Suprapubic skin (tissue), 4 donors: ENCODE measurements around the gene TPRG1. TPM values are rescaled to one million over a fixed set of nuclear protein-coding genes. Genes with fewer than 3 reads are reported as not detected.

Experiments
- DNase-seq, 2 donors: peaks; one replicate each; pipeline ENCODE4 v3.0.0-alpha.2; 2019; ENCODE audit warnings: low spot score in 2 of 2
- H3K27ac ChIP-seq: fragments of 200-600 bp; sonication (generic); one replicate; pipeline ENCODE4 v1.5.1; 2019
- H3K27me3 ChIP-seq: fragments of 200-600 bp; sonication (generic); one replicate; pipeline ENCODE4 v1.5.1; 2019
- H3K36me3 ChIP-seq: fragments of 200-600 bp; sonication (generic); one replicate; pipeline ENCODE4 v1.5.1; 2019
- H3K4me1 ChIP-seq: fragments of 200-600 bp; sonication (generic); one replicate; pipeline ENCODE4 v1.5.1; 2019
- H3K4me3 ChIP-seq: fragments of 200-600 bp; sonication (generic); one replicate; pipeline ENCODE4 v1.5.1; 2019; ENCODE audit warnings: mild to moderate bottlenecking
- H3K9me3 ChIP-seq: fragments of 200-600 bp; sonication (generic); one replicate; pipeline ENCODE4 v1.5.1; 2019
- EP300 ChIP-seq: sonication (generic); formaldehyde crosslinking; IDR thresholded peaks from one replicate; pipeline ENCODE4 v1.6.1; 2017; ENCODE audit warnings: antibody characterized with exemption
- POLR2A ChIP-seq, 2 donors: fragments of 450-650 bp; IDR thresholded peaks; one replicate each; pipeline ENCODE4 v1.6.1; 2017; ENCODE audit warnings: antibody characterized with exemption in 2 of 2, mild to moderate bottlenecking in 2 of 2, moderate library complexity in 2 of 2
- POLR2AphosphoS5 ChIP-seq, 3 donors: sonication (generic); formaldehyde crosslinking; IDR thresholded peaks; one replicate each; pipeline ENCODE4 v1.6.1; 2017; ENCODE audit warnings: antibody characterized with exemption in 3 of 3
- WGBS: methylation state at CpG from one replicate; pipeline ENCODE4 v1.1.5; 2018; 5-methylcytosine and 5-hydroxymethylcytosine counted together
- total RNA-seq, 4 donors: library from RNA; depleted of rRNA; stranded (reverse); fragments of >200 nt; gene quantifications; one replicate each; pipeline ENCODE4 v1.1.0, GENCODE V29; 2016
- TF ChIP-seq, protein P1 (sequence below), 2 donors: fragments of 200-600 bp in 1 of 2; fragments of 450-650 bp in 1 of 2; sonication (generic) in 1 of 2; IDR thresholded peaks; one replicate each; pipeline ENCODE4 v1.5.1; 2016 to 2019; ENCODE audit warnings: antibody characterized with exemption in 2 of 2, mild to moderate bottlenecking in 1 of 2, moderate library complexity in 1 of 2

Gene TPRG1
- total RNA-seq, 4 donors from 2014 or later = 19.9 to 30.9 (median 28.4) TPM

DNA sequence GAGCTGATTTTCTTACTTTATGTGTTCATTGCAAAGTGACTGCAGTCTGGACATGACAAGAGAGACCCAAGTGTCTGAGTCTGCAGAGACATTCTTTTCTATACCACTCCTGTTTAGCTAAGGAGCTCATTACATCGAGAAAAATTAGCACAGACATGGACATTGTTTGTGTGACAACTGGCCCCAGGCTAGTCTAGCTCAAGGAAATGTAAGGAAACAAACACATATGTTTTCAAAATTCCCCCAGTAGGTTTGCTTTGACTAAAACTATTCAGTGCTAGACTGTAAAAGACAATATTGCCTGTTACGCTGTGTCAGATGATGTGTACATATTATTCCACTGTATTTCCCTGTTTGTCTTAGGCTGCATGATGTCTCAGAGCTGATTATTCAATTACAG, 40.9 kb downstream of the TPRG1 start:
- Histone ChIP-seq H3K27me3 (no peaks in the 10 kb centered on the region), H3K4me3 (no peak overlapping the region), H3K9me3 (no peaks in the 10 kb centered on the region), H3K36me3 (no peaks in the 10 kb centered on the region), H3K4me1 (no peaks in the 10 kb centered on the region), H3K27ac (no peak overlapping the region)
- no peak for DNase-seq
- 66% methylated on average over 2 of the region's 2 CpGs for WGBS
- no peak for TF ChIP-seq EP300
- TF ChIP-seq, protein P1, sequence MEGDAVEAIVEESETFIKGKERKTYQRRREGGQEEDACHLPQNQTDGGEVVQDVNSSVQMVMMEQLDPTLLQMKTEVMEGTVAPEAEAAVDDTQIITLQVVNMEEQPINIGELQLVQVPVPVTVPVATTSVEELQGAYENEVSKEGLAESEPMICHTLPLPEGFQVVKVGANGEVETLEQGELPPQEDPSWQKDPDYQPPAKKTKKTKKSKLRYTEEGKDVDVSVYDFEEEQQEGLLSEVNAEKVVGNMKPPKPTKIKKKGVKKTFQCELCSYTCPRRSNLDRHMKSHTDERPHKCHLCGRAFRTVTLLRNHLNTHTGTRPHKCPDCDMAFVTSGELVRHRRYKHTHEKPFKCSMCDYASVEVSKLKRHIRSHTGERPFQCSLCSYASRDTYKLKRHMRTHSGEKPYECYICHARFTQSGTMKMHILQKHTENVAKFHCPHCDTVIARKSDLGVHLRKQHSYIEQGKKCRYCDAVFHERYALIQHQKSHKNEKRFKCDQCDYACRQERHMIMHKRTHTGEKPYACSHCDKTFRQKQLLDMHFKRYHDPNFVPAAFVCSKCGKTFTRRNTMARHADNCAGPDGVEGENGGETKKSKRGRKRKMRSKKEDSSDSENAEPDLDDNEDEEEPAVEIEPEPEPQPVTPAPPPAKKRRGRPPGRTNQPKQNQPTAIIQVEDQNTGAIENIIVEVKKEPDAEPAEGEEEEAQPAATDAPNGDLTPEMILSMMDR (IDR thresholded peaks at IDR 0.05) = no peak
- no peak for TF ChIP-seq POLR2A (IDR thresholded peaks at IDR 0.05)
- TF ChIP-seq POLR2AphosphoS5 (IDR thresholded peaks at IDR 0.05) = no peak

DNA sequence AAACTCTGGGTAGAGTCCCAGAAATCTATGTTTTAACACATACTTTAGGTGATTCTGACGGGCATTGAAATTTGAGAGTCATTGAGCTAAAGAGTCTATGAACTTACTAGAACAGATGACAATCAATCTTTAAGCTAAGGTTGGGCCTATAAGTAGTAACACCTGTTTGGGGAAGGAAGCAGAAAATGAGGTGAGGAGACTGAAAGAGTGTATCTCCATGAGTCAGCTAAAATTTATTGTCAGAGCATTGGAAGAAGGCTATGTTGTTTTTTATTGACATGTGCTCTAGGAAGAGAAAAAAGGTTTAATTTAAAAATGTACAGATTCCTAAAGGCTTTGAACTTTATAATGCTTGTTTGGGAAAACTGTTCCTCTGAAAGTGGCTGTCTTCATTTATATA, 42.9 kb downstream of the TPRG1 start:
- WGBS = 90% methylated on average over 1 of the region's 1 CpG
- H3K4me1 ChIP-seq = no peaks in the 10 kb centered on the region
- no peaks in the 10 kb centered on the region for H3K36me3 ChIP-seq
- H3K27ac ChIP-seq = no peak overlapping the region
- H3K9me3 ChIP-seq = no peaks in the 10 kb centered on the region
- TF ChIP-seq, protein P1 (IDR thresholded peaks at IDR 0.05) = no peak
- TF ChIP-seq EP300 = no peak
- TF ChIP-seq POLR2A (IDR thresholded peaks at IDR 0.05) = no peak
- TF ChIP-seq POLR2AphosphoS5 (IDR thresholded peaks at IDR 0.05) = no peak
- DNase-seq = no peak
- no peak overlapping the region for H3K4me3 ChIP-seq
- no peaks in the 10 kb centered on the region for H3K27me3 ChIP-seq

DNA sequence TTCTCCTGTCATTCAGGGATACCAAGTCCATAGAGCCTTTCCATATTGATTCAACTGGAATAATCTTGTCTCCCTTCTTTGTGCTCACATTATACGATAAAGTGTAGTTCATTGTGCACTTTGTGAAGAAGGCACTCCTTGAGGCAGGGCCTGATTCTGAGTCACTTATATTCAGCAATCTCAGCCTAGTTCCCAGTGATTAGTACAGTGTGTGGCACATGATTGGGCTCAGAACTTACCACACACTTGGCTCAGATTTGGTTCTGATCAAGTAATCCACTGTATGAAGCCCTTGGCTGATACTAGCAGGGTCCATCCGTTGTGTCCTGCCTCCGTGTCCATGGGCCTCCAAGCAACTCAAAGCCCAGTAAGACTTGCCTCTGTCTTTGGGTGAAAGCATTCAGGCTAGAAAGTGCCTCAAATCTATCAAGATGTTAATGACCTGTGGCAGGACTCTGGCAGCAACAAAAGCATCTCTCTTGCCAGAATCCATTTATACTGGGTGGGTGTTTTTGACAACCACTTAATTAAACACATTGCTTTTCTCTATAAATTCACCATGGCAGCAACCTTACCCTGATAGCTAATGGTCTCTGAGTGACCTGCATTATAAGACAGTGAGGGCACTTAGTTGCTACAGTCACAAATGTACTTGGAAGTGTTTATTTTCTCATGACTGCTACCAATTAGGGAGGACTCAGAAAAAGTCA, 51.3 kb downstream of the TPRG1 start:
- DNase-seq = no peak

DNA sequence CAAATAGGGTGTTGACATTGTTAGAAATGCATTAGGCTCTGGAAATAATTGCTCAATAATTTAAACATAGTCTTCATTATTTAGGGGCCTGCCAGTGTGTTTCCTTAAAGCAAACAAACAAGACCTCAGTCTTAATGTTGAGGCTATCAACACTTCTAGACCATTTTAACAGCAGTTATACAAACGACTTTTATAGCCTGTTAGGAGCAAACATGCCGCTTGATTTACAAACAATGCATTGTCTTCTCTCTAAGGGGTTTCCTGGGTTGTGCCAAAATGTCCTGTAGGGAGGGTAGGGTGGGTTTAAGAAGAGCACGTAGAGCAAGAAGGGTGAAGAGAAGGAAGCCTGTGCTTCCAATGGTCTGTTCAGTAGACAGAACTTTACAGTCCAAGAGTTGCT, 53.7 kb downstream of the TPRG1 start:
- Histone ChIP-seq H3K27ac (no peak overlapping the region), H3K9me3 (no peaks in the 10 kb centered on the region), H3K4me1 (no peaks in the 10 kb centered on the region), H3K36me3 (no peaks in the 10 kb centered on the region), H3K4me3 (no peak overlapping the region), H3K27me3 (no peaks in the 10 kb centered on the region)
- WGBS = 68% methylated on average over 3 of the region's 3 CpGs
- TF ChIP-seq POLR2A (IDR thresholded peaks at IDR 0.05) = no peak
- TF ChIP-seq EP300 = no peak
- no peak for TF ChIP-seq POLR2AphosphoS5 (IDR thresholded peaks at IDR 0.05)
- TF ChIP-seq, protein P1 (IDR thresholded peaks at IDR 0.05) = no peak
- no peak for DNase-seq

More for the DNA sequence above, 51.3 kb downstream of the TPRG1 start:
- no peaks in the 10 kb centered on the region for H3K4me1 ChIP-seq
- H3K36me3 ChIP-seq = no peaks in the 10 kb centered on the region
- H3K4me3 ChIP-seq = no peak overlapping the region
- H3K27me3 ChIP-seq = no peaks in the 10 kb centered on the region
- no peak overlapping the region for H3K27ac ChIP-seq
- TF ChIP-seq POLR2AphosphoS5 (IDR thresholded peaks at IDR 0.05) (no peak), EP300 (no peak), POLR2A (IDR thresholded peaks at IDR 0.05) (no peak)
- TF ChIP-seq, protein P1 (IDR thresholded peaks at IDR 0.05) = no peak
- 84% methylated on average over 3 of the region's 3 CpGs for WGBS
- H3K9me3 ChIP-seq = no peaks in the 10 kb centered on the region

DNA sequence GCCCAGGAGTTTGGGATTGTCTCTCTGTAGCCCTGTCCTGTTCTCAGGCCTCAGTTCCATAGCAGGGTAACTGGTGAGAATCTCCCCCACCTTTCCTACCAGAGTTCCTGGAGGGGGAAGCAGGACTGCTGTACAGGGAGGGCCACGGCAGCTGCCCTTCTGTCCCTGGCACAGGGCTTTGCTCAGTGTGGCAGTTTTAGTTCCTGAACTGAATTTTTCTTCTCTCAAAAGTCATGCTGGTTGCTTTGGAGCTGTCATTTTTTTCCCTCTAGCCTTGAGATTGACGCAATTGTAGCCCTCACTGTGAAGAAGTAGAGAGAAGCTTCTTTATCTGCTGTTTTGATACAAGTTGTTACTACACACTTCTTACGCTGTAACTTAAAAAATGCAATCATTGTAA, 55.5 kb downstream of the TPRG1 start:
- TF ChIP-seq POLR2AphosphoS5 (IDR thresholded peaks at IDR 0.05) = no peak
- TF ChIP-seq, protein P1 (IDR thresholded peaks at IDR 0.05) = no peak
- TF ChIP-seq POLR2A (IDR thresholded peaks at IDR 0.05) = no peak
- TF ChIP-seq EP300 = no peak
- no peak for DNase-seq
- no peaks in the 10 kb centered on the region for H3K9me3 ChIP-seq
- WGBS = 88% methylated on average over 3 of the region's 3 CpGs
- no peaks in the 10 kb centered on the region for H3K27me3 ChIP-seq
- H3K36me3 ChIP-seq = no peaks in the 10 kb centered on the region
- H3K4me1 ChIP-seq = no peaks in the 10 kb centered on the region
- no peak overlapping the region for H3K27ac ChIP-seq
- H3K4me3 ChIP-seq = no peak overlapping the region
